Osteoblast (primary cell): ENCODE measurements around the gene SH2D5. TPM values are rescaled to one million over a fixed set of nuclear protein-coding genes. Genes with fewer than 3 reads are reported as not detected.

Experiments
- DNase-seq: peaks from one replicate; pipeline ENCODE4 v3.0.0; 2011; ENCODE audit warnings: low spot score, mixed read lengths; ENCODE audit not compliant: insufficient read length; ENCODE audit errors: missing footprints
- H2AFZ ChIP-seq: 2 replicates; pipeline ENCODE4 v1.6.0; 2011; ENCODE audit warnings: mild to moderate bottlenecking, low read length
- H3K27ac ChIP-seq: 2 replicates; pipeline ENCODE4 v1.5.1; 2011; ENCODE audit warnings: mild to moderate bottlenecking, low read depth, low read length, moderate library complexity
- H3K27me3 ChIP-seq: 2 replicates; pipeline ENCODE4 v1.6.0; 2012; ENCODE audit warnings: mild to moderate bottlenecking, control low read depth, inconsistent platforms, low read length, moderate library complexity; ENCODE audit not compliant: insufficient read depth
- H3K36me3 ChIP-seq: 2 replicates; pipeline ENCODE4 v1.5.1; 2011; ENCODE audit warnings: mild to moderate bottlenecking, low read length, control low read depth, moderate library complexity; ENCODE audit not compliant: insufficient read depth
- H3K4me1 ChIP-seq: 2 replicates; pipeline ENCODE4 v1.5.1; 2011; ENCODE audit warnings: mild to moderate bottlenecking, low read length, control low read depth, moderate library complexity; ENCODE audit not compliant: insufficient read depth
- H3K4me2 ChIP-seq: 2 replicates; pipeline ENCODE4 v1.6.0; 2011; ENCODE audit warnings: mild to moderate bottlenecking, low read length; ENCODE audit not compliant: insufficient read depth
- H3K4me3 ChIP-seq: fragments of 200-600 bp; sonication (generic); 3 replicates; pipeline ENCODE4 v1.5.1; 2012; ENCODE audit warnings: mild to moderate bottlenecking, low read length, inconsistent platforms; ENCODE audit not compliant: insufficient read depth
- H3K79me2 ChIP-seq: 2 replicates; pipeline ENCODE4 v1.6.0; 2012; ENCODE audit warnings: mild to moderate bottlenecking, low read length, control low read depth, inconsistent platforms; ENCODE audit not compliant: insufficient read depth
- H3K9me3 ChIP-seq: 2 replicates; pipeline ENCODE4 v1.5.1; 2011; ENCODE audit warnings: low read depth, low read length, control low read depth
- H4K20me1 ChIP-seq: 2 replicates; pipeline ENCODE4 v1.6.0; 2012; ENCODE audit warnings: mild to moderate bottlenecking, low read length, control low read depth; ENCODE audit not compliant: insufficient read depth
- total RNA-seq: library from RNA; depleted of rRNA; stranded (reverse); fragments of >200 nt; gene quantifications from 2 replicates; pipeline ENCODE4 v1.2.3, GENCODE V29; 2012
- TF ChIP-seq, protein P1 (sequence below): IDR thresholded peaks from 2 replicates; pipeline ENCODE4 v1.5.1; 2011; ENCODE audit warnings: mild to moderate bottlenecking, low read depth, low read length, moderate library complexity; ENCODE audit errors: extremely low read depth

Gene SH2D5
- total RNA-seq, 1 donor: 1.4 TPM

DNA sequence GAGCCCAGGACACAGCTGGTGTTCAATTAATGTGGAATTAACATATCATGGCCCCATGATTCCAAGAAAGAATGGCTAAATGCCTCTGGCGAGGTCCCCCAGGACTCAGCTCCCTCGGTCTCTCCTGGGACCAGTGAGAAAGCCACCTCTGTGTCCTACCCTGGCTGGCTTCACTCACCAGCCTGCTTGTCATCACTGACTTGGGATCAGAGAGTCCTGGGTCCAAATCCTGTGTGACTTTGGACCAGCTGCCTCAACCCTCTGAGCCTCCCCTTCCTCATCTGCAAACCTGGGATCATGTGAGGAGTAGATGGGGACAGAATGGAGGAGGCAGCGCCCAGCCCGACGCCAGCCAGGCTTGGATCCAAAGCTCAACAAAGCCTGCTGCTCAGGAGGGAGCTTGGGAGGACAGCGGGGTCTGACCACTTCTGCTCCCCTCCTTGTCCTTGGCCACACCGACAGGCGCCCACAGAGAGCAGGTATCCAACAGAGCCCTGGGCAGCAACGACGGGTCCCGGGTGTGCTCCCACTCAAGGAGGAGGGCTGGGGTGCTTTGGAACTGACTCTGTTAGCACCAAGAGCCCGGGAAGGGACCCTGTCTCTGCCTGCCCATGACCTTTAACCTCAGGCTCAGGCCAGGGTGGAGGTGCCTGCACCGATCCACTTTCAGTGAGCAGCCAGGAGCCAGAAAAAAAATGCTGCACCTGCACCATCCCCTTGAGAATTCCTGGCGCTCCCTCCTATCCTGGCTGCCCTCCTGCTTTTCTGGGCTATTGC is 3.2 kb downstream of the SH2D5 start:
- TF ChIP-seq, protein P1, sequence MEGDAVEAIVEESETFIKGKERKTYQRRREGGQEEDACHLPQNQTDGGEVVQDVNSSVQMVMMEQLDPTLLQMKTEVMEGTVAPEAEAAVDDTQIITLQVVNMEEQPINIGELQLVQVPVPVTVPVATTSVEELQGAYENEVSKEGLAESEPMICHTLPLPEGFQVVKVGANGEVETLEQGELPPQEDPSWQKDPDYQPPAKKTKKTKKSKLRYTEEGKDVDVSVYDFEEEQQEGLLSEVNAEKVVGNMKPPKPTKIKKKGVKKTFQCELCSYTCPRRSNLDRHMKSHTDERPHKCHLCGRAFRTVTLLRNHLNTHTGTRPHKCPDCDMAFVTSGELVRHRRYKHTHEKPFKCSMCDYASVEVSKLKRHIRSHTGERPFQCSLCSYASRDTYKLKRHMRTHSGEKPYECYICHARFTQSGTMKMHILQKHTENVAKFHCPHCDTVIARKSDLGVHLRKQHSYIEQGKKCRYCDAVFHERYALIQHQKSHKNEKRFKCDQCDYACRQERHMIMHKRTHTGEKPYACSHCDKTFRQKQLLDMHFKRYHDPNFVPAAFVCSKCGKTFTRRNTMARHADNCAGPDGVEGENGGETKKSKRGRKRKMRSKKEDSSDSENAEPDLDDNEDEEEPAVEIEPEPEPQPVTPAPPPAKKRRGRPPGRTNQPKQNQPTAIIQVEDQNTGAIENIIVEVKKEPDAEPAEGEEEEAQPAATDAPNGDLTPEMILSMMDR: no peak
- Histone ChIP-seq H3K4me1 (peaks cover 17% of the 10 kb centered on the region), H3K4me2 (no peak overlapping the region), H2AFZ (no peak overlapping the region), H4K20me1 (peaks cover 5% of the 10 kb centered on the region), H3K27me3 (peaks cover 28% of the 10 kb centered on the region), H3K79me2 (no peaks in the 10 kb centered on the region), H3K4me3 (no peak overlapping the region), H3K27ac (no peak overlapping the region), H3K36me3 (no peaks in the 10 kb centered on the region), H3K9me3 (no peaks in the 10 kb centered on the region)
- DNase-seq: peak; percentile 80

DNA sequence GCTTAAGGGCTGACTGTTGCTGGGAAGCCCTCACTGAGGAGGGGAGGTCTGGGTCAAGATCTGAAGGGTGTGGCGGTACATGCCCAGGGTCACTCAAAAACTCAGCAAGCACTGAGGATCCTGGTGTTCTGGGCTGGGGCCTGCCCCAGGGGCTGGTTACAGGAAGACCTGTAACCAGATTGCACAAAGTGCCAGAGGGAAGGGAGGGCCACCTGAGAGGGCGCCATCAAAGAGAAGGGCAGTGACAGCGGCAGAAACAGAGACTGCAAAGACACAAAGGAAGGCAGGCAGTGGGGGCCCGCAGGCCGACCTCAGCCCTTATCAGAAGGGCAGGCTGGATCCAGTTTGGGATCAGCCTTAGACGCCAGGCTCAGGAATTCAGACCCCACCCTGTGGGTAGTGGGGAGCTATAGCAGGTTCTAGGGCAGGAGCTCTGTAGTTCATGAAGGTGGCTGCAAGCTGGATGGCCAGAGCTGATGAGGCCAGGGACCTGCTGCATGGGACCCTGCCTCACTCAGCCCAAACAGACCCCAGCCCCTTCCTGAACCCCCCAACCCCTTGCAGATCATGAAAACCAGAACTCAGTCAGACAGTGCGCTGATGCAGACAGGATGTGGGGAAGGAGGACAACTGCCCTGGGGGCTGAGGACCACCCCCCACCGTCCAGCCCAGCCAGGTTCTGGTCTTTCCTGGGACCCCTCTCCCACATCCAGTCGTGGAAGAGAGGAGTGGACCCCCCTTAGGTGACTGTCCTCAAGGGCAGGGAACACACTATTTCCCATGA is 3.9 kb downstream of the SH2D5 start:
- peak; percentile 68 for DNase-seq
- no peaks in the 10 kb centered on the region for H3K79me2 ChIP-seq
- peaks cover 5% of the 10 kb centered on the region for H4K20me1 ChIP-seq
- H3K27me3 ChIP-seq: peaks cover 28% of the 10 kb centered on the region
- H3K4me1 ChIP-seq: peaks cover 15% of the 10 kb centered on the region
- H3K36me3 ChIP-seq: no peaks in the 10 kb centered on the region
- TF ChIP-seq, protein P1: no peak
- no peak overlapping the region for H2AFZ ChIP-seq
- no peak overlapping the region for H3K4me3 ChIP-seq
- no peaks in the 10 kb centered on the region for H3K9me3 ChIP-seq
- no peak overlapping the region for H3K4me2 ChIP-seq
- no peak overlapping the region for H3K27ac ChIP-seq

DNA sequence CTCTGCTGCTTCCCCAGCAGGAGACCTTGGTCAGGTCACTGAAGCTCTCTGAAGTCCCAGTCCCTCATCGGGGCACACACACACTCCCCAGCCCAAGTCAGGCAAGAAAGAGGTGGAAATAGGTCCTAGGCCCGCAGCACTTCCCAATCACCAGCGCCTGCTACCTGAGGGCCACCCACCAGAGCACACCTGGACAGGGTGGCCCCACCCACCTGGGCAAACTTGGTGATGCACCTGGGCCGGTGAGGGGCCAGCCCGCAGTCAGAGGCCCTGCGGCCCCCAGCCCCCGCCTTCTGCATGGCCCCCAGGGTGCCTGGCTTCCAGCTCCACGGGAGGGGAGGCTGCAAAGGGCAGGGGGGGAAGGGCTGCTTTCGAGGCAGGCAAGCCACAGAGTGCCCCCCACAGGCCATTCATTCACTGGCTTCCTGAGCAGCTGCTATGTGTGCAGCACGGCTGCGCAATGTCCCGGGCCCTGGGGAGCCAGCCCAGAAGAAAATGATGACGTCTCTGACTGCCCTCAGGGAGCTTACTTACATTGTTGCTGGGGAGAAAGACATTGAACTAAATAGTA is 4.7 kb downstream of the SH2D5 start:
- H3K36me3 ChIP-seq: no peaks in the 10 kb centered on the region
- DNase-seq: peak; percentile 88
- H3K4me1 ChIP-seq: peaks cover 8% of the 10 kb centered on the region
- peaks cover 5% of the 10 kb centered on the region for H4K20me1 ChIP-seq
- H3K27me3 ChIP-seq: peaks cover 28% of the 10 kb centered on the region
- H3K9me3 ChIP-seq: no peaks in the 10 kb centered on the region
- no peak overlapping the region for H3K4me2 ChIP-seq
- no peak overlapping the region for H3K4me3 ChIP-seq
- no peak overlapping the region for H3K27ac ChIP-seq
- H2AFZ ChIP-seq: no peak overlapping the region
- TF ChIP-seq, protein P1: no peak
- no peaks in the 10 kb centered on the region for H3K79me2 ChIP-seq
